Measurements from ENCODE around the gene RFNG. TPM values are rescaled to one million over a fixed set of nuclear protein-coding genes. Genes with fewer than 3 reads are reported as not detected.

The RFNG gene
- total RNA-seq, 1 donor from 2014 or later, result 13.6 TPM

- TF ChIP-seq EZH2 (IDR thresholded peaks at IDR 0.05) (no peak), CTCF (IDR thresholded peaks at IDR 0.05) (no peak), EZH2phosphoT487 (IDR thresholded peaks at IDR 0.05) (no peak)
- peaks cover 2% of the 10 kb centered on the region for H3K4me1 Mint-ChIP-seq
- no peaks in the 10 kb centered on the region for H3K36me3 ChIP-seq
- no peaks in the 10 kb centered on the region for H3K9me3 Mint-ChIP-seq
- H3K27ac ChIP-seq, result no peak overlapping the region
- peaks cover 5% of the 10 kb centered on the region for H3K36me3 Mint-ChIP-seq
- no peak overlapping the region for H3K27ac Mint-ChIP-seq
- no peak for DNase-seq (ENCODE audit: low spot score)
- H3K27me3 ChIP-seq, result no peaks in the 10 kb centered on the region
- no peak overlapping the region for H2AFZ ChIP-seq (replicated peaks)
- H3K4me3 ChIP-seq, result no peak overlapping the region
- no peak overlapping the region for H3K9ac ChIP-seq
- H3K9me3 ChIP-seq (ENCODE audit: low read depth), result no peaks in the 10 kb centered on the region
- peaks cover 21% of the 10 kb centered on the region for H3F3A ChIP-seq (ENCODE audit: low read depth)
- no peak overlapping the region for H3K4me2 ChIP-seq
- H4K20me1 ChIP-seq (ENCODE audit: low read depth), result peaks cover 81% of the 10 kb centered on the region
- H3K4me3 Mint-ChIP-seq, result no peak overlapping the region
- peaks cover 2% of the 10 kb centered on the region for H3K27me3 Mint-ChIP-seq (ENCODE audit: insufficient read depth, low read depth)
- no peaks in the 10 kb centered on the region for H3K4me1 ChIP-seq
- H3K79me2 ChIP-seq (ENCODE audit: low read depth), result no peaks in the 10 kb centered on the region
Measured at GRCh38 chr17:82082456-82082855, 30.8 kb upstream of the RFNG start.

GRCh38 chr17:82081966-82082365, 30.4 kb upstream of the RFNG start:
- H3K9me3 ChIP-seq (ENCODE audit: low read depth), result no peaks in the 10 kb centered on the region
- TF ChIP-seq EZH2phosphoT487 (IDR thresholded peaks at IDR 0.05) (no peak), CTCF (IDR thresholded peaks at IDR 0.05) (no peak), EZH2 (IDR thresholded peaks at IDR 0.05) (no peak)
- H3K27me3 ChIP-seq, result no peaks in the 10 kb centered on the region
- no peak overlapping the region for H2AFZ ChIP-seq (replicated peaks)
- Mint-ChIP-seq H3K9me3 (no peaks in the 10 kb centered on the region), H3K4me3 (no peak overlapping the region), H3K36me3 (peaks cover 5% of the 10 kb centered on the region), H3K4me1 (peaks cover 2% of the 10 kb centered on the region), H3K27ac (no peak overlapping the region), H3K27me3 (ENCODE audit: insufficient read depth, low read depth) (peaks cover 2% of the 10 kb centered on the region)
- peaks cover 23% of the 10 kb centered on the region for H3F3A ChIP-seq (ENCODE audit: low read depth)
- H3K4me1 ChIP-seq, result no peaks in the 10 kb centered on the region
- no peaks in the 10 kb centered on the region for H3K36me3 ChIP-seq
- no peaks in the 10 kb centered on the region for H3K79me2 ChIP-seq (ENCODE audit: low read depth)
- peaks cover 81% of the 10 kb centered on the region for H4K20me1 ChIP-seq (ENCODE audit: low read depth)
- no peak overlapping the region for H3K9ac ChIP-seq
- H3K4me3 ChIP-seq, result no peak overlapping the region
- H3K27ac ChIP-seq, result no peak overlapping the region
- H3K4me2 ChIP-seq, result no peak overlapping the region
- no peak for DNase-seq (ENCODE audit: low spot score)

DNA sequence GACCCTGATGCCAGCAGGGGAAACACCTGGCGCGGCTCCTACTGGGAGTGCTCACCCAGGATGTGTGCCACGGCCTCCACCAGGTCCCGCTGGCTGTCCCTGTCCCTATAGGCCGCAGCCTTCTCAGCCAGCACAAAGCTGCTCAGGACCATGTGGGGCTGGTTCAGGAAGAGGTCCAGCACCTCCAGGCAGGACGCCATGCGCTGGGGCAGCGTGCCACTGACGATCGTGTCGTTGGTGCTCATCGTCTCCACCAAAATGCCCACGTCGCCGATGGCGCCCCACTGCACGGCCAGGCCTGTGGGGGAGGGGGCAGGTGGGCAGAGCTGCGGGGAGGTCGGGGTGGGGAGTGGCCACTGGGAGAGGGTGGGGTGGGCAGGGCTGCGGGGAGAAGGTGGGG, 29.9 kb upstream of the RFNG start:
- Mint-ChIP-seq H3K4me3 (no peak overlapping the region), H3K27me3 (ENCODE audit: insufficient read depth, low read depth) (peaks cover 2% of the 10 kb centered on the region), H3K27ac (no peak overlapping the region), H3K9me3 (no peaks in the 10 kb centered on the region), H3K36me3 (peaks cover 5% of the 10 kb centered on the region), H3K4me1 (peaks cover 2% of the 10 kb centered on the region)
- H3K27me3 ChIP-seq, result no peaks in the 10 kb centered on the region
- DNase-seq (ENCODE audit: low spot score), result no peak
- no peaks in the 10 kb centered on the region for H3K79me2 ChIP-seq (ENCODE audit: low read depth)
- H3F3A ChIP-seq (ENCODE audit: low read depth), result peaks cover 27% of the 10 kb centered on the region
- no peak overlapping the region for H3K4me3 ChIP-seq
- no peak overlapping the region for H2AFZ ChIP-seq (replicated peaks)
- no peaks in the 10 kb centered on the region for H3K9me3 ChIP-seq (ENCODE audit: low read depth)
- TF ChIP-seq EZH2 (IDR thresholded peaks at IDR 0.05), result no peak
- no peak for TF ChIP-seq CTCF (IDR thresholded peaks at IDR 0.05)
- TF ChIP-seq EZH2phosphoT487 (IDR thresholded peaks at IDR 0.05), result no peak
- peaks cover 76% of the 10 kb centered on the region for H4K20me1 ChIP-seq (ENCODE audit: low read depth)
- no peak overlapping the region for H3K4me2 ChIP-seq
- no peak overlapping the region for H3K9ac ChIP-seq
- H3K36me3 ChIP-seq, result no peaks in the 10 kb centered on the region
- H3K4me1 ChIP-seq, result no peaks in the 10 kb centered on the region
- no peak overlapping the region for H3K27ac ChIP-seq

Data from neural progenitor cell (in vitro differentiated cells).